HepG2 (cell line): ENCODE results near the gene FGFR1OP2. TPM values are rescaled to one million over a fixed set of nuclear protein-coding genes. Genes with fewer than 3 reads are reported as not detected.

Experiments
- ATAC-seq: fragments of 200-7000 bp; cut with Tn5 transposase; 3 replicates; pipeline ENCODE4 v1.9.1; 2020; ENCODE audit warnings: mild to moderate bottlenecking, moderate library complexity
- BruUV-seq: library from RNA; stranded (reverse); fragments of 400-500 nt; replicated peaks from 2 replicates; lab custom pipeline; 2021; lab: Mats Ljungman, UMichigan
- CTCF ChIA-PET: fragments of 300-600 bp; formaldehyde crosslinking; extraction: SDS; loops from one replicate; lab custom pipeline; 2021; ENCODE audit warnings: low total read pairs, inconsistent platforms, low intra/inter-chr PET ratio; lab: Yijun Ruan, JAX
- POLR2A ChIA-PET: fragments of 350-600 bp; sonication (Branson Sonifier 250); formaldehyde crosslinking; loops from one replicate; lab custom pipeline; 2020; ENCODE audit warnings: antibody characterized with exemption, inconsistent platforms; lab: Yijun Ruan, JAX
- DNase-seq: peaks from one replicate; pipeline ENCODE4 v3.0.0-alpha.2; 2015; ENCODE audit warnings: low spot score
- FAIRE-seq: peaks from 3 replicates; lab custom pipeline; 2011; peaks lifted over from hg19 to GRCh38; lab: Jason Lieb, UNC
- H2AFZ ChIP-seq: one replicate; pipeline ENCODE4 v1.6.1; 2011; ENCODE audit warnings: low read length, inconsistent platforms
- H3K27ac ChIP-seq: fragments of 300-600 bp; 3 replicates; pipeline ENCODE4 v1.8.0; 2011; ENCODE audit warnings: mixed run types, mild to moderate bottlenecking, mixed read lengths, low read length, inconsistent platforms; ENCODE audit not compliant: insufficient read depth; ENCODE audit errors: extremely low read length
- H3K27me3 ChIP-seq, 2 experiments: fragments of 200-600 bp in 1 of 2; 2 replicates in 1 of 2; 3 replicates in 1 of 2; pipeline versions ENCODE4 v1.6.0 to v1.8.0; 2011; ENCODE audit warnings: low read length in 2 of 2, mild to moderate bottlenecking in 2 of 2, moderate library complexity in 2 of 2, inconsistent platforms in 1 of 2; ENCODE audit not compliant: insufficient read depth in 2 of 2, control insufficient read depth in 1 of 2
- H3K36me3 ChIP-seq, 2 experiments: fragments of 200-600 bp in 1 of 2; replicated peaks in 1 of 2; 2 replicates in 1 of 2; 3 replicates in 1 of 2; pipeline versions ENCODE4 v1.5.1 to v1.8.0; 2011; ENCODE audit warnings: low read length in 2 of 2, inconsistent platforms in 1 of 2; ENCODE audit not compliant: insufficient read depth in 2 of 2, control insufficient read depth in 1 of 2
- H3K4me1 ChIP-seq: 2 replicates; pipeline ENCODE4 v1.5.1; 2012; ENCODE audit warnings: low read length, inconsistent platforms; ENCODE audit not compliant: insufficient read depth
- H3K4me2 ChIP-seq: 2 replicates; pipeline ENCODE4 v1.6.0; 2011; ENCODE audit warnings: low read depth, low read length, inconsistent platforms
- H3K4me3 ChIP-seq, 3 experiments: fragments of 200-600 bp in 1 of 3; sonication (generic), shearing (Covaris generic) in 1 of 3; replicated peaks in 1 of 3; 2 replicates each; pipeline ENCODE4 v1.5.1; 2011 to 2016; ENCODE audit warnings: low read length in 3 of 3, inconsistent platforms in 2 of 3, low read depth in 2 of 3, mild to moderate bottlenecking in 2 of 3, control low read depth in 1 of 3, mixed read lengths in 1 of 3; ENCODE audit not compliant: insufficient read depth in 1 of 3
- H3K79me2 ChIP-seq: one replicate; pipeline ENCODE4 v1.6.1; 2011; ENCODE audit warnings: low read length, inconsistent platforms; ENCODE audit not compliant: insufficient read depth
- H3K9ac ChIP-seq: 2 replicates; pipeline ENCODE4 v1.6.0; 2011; ENCODE audit warnings: mild to moderate bottlenecking, low read depth, low read length, inconsistent platforms; ENCODE audit not compliant: insufficient read depth
- H3K9me3 ChIP-seq: 2 replicates; pipeline ENCODE4 v1.5.1; 2012; ENCODE audit warnings: mild to moderate bottlenecking, low read length
- H4K20me1 ChIP-seq: 2 replicates; pipeline ENCODE4 v1.6.0; 2011; ENCODE audit warnings: inconsistent platforms, mild to moderate bottlenecking, low read length, moderate library complexity; ENCODE audit not compliant: insufficient read depth
- DMTF1 ChIP-seq: sonication (generic); formaldehyde crosslinking; IDR thresholded peaks from 2 replicates; pipeline ENCODE4 v1.4.0; 2020; ENCODE audit warnings: mild to moderate bottlenecking, missing genetic modification reagents
- FOXO4 ChIP-seq: sonication (generic); formaldehyde crosslinking; conservative IDR thresholded peaks from 2 replicates; pipeline ENCODE4 v1.8.1; 2023; ENCODE audit warnings: missing genetic modification reagents
- IKZF5 ChIP-seq: IDR thresholded peaks from 2 replicates; pipeline ENCODE4 v1.6.1; 2018; ENCODE audit warnings: missing genetic modification reagents, mild to moderate bottlenecking, missing compliant biosample characterization
- MTF2 ChIP-seq: sonication (generic); formaldehyde crosslinking; IDR thresholded peaks from 2 replicates; pipeline ENCODE4 v1.5.0; 2020; ENCODE audit warnings: missing genetic modification reagents, borderline replicate concordance
- RCOR2 ChIP-seq: IDR thresholded peaks from 2 replicates; pipeline ENCODE4 v1.6.1; 2016; ENCODE audit warnings: missing biosample characterization, missing genetic modification reagents
- ZFP90 ChIP-seq: sonication (generic); formaldehyde crosslinking; IDR thresholded peaks from 2 replicates; pipeline ENCODE4 v1.8.0; 2022; ENCODE audit warnings: missing genetic modification reagents, mild to moderate bottlenecking, inconsistent platforms, borderline replicate concordance
- ZFYVE20 ChIP-seq: sonication (generic); formaldehyde crosslinking; IDR thresholded peaks from 2 replicates; pipeline ENCODE4 v1.8.0; 2023; ENCODE audit warnings: low read depth, mild to moderate bottlenecking, moderate library complexity, missing genetic modification reagents, borderline replicate concordance
- ZNF232 ChIP-seq: sonication (generic); formaldehyde crosslinking; IDR thresholded peaks from 2 replicates; pipeline ENCODE4 v1.4.0; 2020; ENCODE audit warnings: missing genetic modification reagents, borderline replicate concordance
- ZNF510 ChIP-seq: sonication (generic); formaldehyde crosslinking; IDR thresholded peaks from 2 replicates; pipeline ENCODE4 v1.4.0; 2020; ENCODE audit warnings: low read depth, mild to moderate bottlenecking, missing genetic modification reagents
- ZNF576 ChIP-seq: sonication (generic); formaldehyde crosslinking; IDR thresholded peaks from 2 replicates; pipeline ENCODE4 v1.4.0; 2020; ENCODE audit warnings: mild to moderate bottlenecking, missing genetic modification reagents
- ZSCAN9 ChIP-seq: IDR thresholded peaks from 2 replicates; pipeline ENCODE4 v1.6.1; 2016; ENCODE audit warnings: borderline replicate concordance
- WGBS: methylation state at CpG from one replicate; pipeline ENCODE4 v1.1.6; 2017; ENCODE audit warnings: low lambda C conversion rate; 5-methylcytosine and 5-hydroxymethylcytosine counted together
- in situ Hi-C: cut with HindIII; loops from 2 replicates; pipeline ENCODE4 v1.10.0; 2017; ENCODE audit warnings: low pct_unique_long_range_greater_than_20kb; ENCODE audit not compliant: extremely low pct_ligation_motif_present
- intact Hi-C: fragments of 100-400 bp; cut with micrococcal nuclease; formaldehyde crosslinking; loops from one replicate; pipeline ENCODE4 v1.10.0; 2022; ENCODE audit not compliant: unreplicated experiment
- polyA plus RNA-seq, 8 experiments: library from polyadenylated mRNA; depleted of rRNA in 3 of 8; stranded (reverse) in 7 of 8; unstranded in 1 of 8; fragments of >200 nt; fragmentation: Illumina TruSeq in 4 of 8; extraction: Trizol in 4 of 8; gene quantifications; 2 replicates each; pipeline versions ENCODE4 v1.2.1 to v1.2.3, GENCODE V29; 2011 to 2016; ENCODE audit warnings: low read depth in 4 of 8, missing spikeins in 1 of 8, mixed read lengths in 1 of 8; ENCODE audit not compliant: insufficient read depth in 1 of 8
- total RNA-seq, 5 experiments: library from RNA; depleted of rRNA; stranded (reverse); fragments of >200 nt; fragmentation: Illumina TruSeq; extraction: Trizol; gene quantifications; 2 replicates each; pipeline ENCODE4 v1.2.3, GENCODE V29; 2016; ENCODE audit warnings: low read depth in 1 of 5
- TF ChIP-seq, protein P1 (sequence below): sonication (generic); formaldehyde crosslinking; IDR thresholded peaks from 2 replicates; pipeline ENCODE4 v1.5.0; 2020; ENCODE audit warnings: mild to moderate bottlenecking, missing genetic modification reagents

Gene FGFR1OP2
- total and polyA plus RNA-seq, 2 of the 13 experiments (the other 11 are each of a cell fraction or from before 2014, with no cell fraction given): 18.3 to 38.1 TPM

- TF ChIP-seq, protein P1, sequence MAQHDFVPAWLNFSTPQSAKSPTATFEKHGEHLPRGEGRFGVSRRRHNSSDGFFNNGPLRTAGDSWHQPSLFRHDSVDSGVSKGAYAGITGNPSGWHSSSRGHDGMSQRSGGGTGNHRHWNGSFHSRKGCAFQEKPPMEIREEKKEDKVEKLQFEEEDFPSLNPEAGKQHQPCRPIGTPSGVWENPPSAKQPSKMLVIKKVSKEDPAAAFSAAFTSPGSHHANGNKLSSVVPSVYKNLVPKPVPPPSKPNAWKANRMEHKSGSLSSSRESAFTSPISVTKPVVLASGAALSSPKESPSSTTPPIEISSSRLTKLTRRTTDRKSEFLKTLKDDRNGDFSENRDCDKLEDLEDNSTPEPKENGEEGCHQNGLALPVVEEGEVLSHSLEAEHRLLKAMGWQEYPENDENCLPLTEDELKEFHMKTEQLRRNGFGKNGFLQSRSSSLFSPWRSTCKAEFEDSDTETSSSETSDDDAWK (CRISPR knock-in tag): no peak
- TF ChIP-seq ZNF510 (CRISPR knock-in tag): no peak
- TF ChIP-seq ZFYVE20 (CRISPR knock-in tag): no peak
- TF ChIP-seq ZFP90 (CRISPR knock-in tag): no peak
- TF ChIP-seq, all 625 proteins: peak for 0
These were observed 15.2 kb downstream of the FGFR1OP2 start (continued) for GRCh38 chr12:26953447-26953846.

- BruUV-seq: no TSS peak
- ATAC-seq (no peak), DNase-seq (no peak), FAIRE-seq (no peak)
- H4K20me1 ChIP-seq: no peaks in the 10 kb centered on the region
- TF ChIP-seq RCOR2 (CRISPR knock-in tag) (no peak), ZSCAN9 (CRISPR knock-in tag) (no peak), IKZF5 (CRISPR knock-in tag) (no peak), DMTF1 (CRISPR knock-in tag) (no peak), ZNF232 (CRISPR knock-in tag) (no peak), FOXO4 (CRISPR knock-in tag) (no peak), MTF2 (CRISPR knock-in tag) (no peak), ZNF576 (no peak)
- peaks cover 1 to 19% of the 10 kb centered on the region in 2 experiments; a peak in 3 of 5 replicates for H3K36me3 ChIP-seq
- H3K4me1 ChIP-seq: peaks cover 6% of the 10 kb centered on the region; the same call in 1 of the 2 replicates
- no peak overlapping the region for H2AFZ ChIP-seq
- no peak overlapping the region for H3K4me3 ChIP-seq
- no peak overlapping the region for H3K9ac ChIP-seq
- WGBS: 96% methylated on average over 4 of the region's 4 CpGs
- H3K79me2 ChIP-seq: peaks cover 31% of the 10 kb centered on the region
- in situ Hi-C loops: no loop called here
- ChIA-PET POLR2A (no interaction called here), CTCF (no interaction called here)
- intact Hi-C loops: no loop called here
- H3K4me2 ChIP-seq: no peak overlapping the region
- H3K9me3 ChIP-seq: no peaks in the 10 kb centered on the region
- H3K27ac ChIP-seq: no peak overlapping the region
- no peaks in the 10 kb centered on the region for H3K27me3 ChIP-seq
These were observed 15.8 kb downstream of the FGFR1OP2 start for GRCh38 chr12:26954027-26954426.
